ENCODE results near the gene PNRC2. TPM values are rescaled to one million over a fixed set of nuclear protein-coding genes. Genes with fewer than 3 reads are reported as not detected.

PNRC2 gene
- total and polyA plus RNA-seq, 10 of the 15 experiments (the other 5 are each of a cell fraction or from before 2014, with no cell fraction given): 106 to 205 (median 163) TPM

GRCh38 chr1:23922321-23922943 lies 37.2 kb upstream of the PNRC2 start:
- no peaks in the 10 kb centered on the region for H4K20me1 ChIP-seq (ENCODE audit: control insufficient read depth, insufficient read depth)

More at GRCh38 chr1:23922321-23922943, 37.2 kb upstream of the PNRC2 start:
- ChIA-PET POLR2A (no interaction called here), RAD21 (ENCODE audit: unreplicated experiment) (interaction anchor here (0.7 to 2.7 kb wide), 2 partner anchors 112 to 150 kb away, joined by 3 to 6 read pairs; no protein-coding TSS in a partner anchor), CTCF (no interaction called here), SMC1A (ENCODE audit: uncharacterized antibody, unreplicated experiment) (no interaction called here)
- intact Hi-C loops (cut with micrococcal nuclease; ENCODE audit: unreplicated experiment) (no loop called here), in situ Hi-C loops (cut with MboI) (no loop called here)
- TF ChIP-seq WRNIP1 (IDR thresholded peaks at IDR 0.05; ENCODE audit: borderline replicate concordance, low read depth, low read length) (no peak), IRF4 (IDR thresholded peaks at IDR 0.05; ENCODE audit: low read depth, low read length) (no peak), ZBTB4 (CRISPR knock-in tag; IDR thresholded peaks at IDR 0.05) (no peak), GATAD2B (conservative IDR thresholded peaks at IDR 0.05; ENCODE audit: low read depth) (no peak), RB1 (IDR thresholded peaks at IDR 0.05; ENCODE audit: borderline replicate concordance) (no peak), SP1 (IDR thresholded peaks at IDR 0.05; ENCODE audit: low read depth, low read length) (no peak), DPF2 (IDR thresholded peaks at IDR 0.05) (no peak), PAX8 (IDR thresholded peaks at IDR 0.05) (no peak), SIX5 (IDR thresholded peaks at IDR 0.05; ENCODE audit: low read depth, low read length, severe bottlenecking) (no peak), JUND (IDR thresholded peaks at IDR 0.05; ENCODE audit: low read depth, low read length) (no peak), STAT3 (IDR thresholded peaks at IDR 0.05; ENCODE audit: low read depth, low read length) (no peak), HSF1 (IDR thresholded peaks at IDR 0.05; ENCODE audit: low read depth, low read length) (no peak), NFXL1 (IDR thresholded peaks at IDR 0.05; ENCODE audit: borderline replicate concordance) (no peak), KLF5 (IDR thresholded peaks at IDR 0.05; ENCODE audit: partially characterized antibody) (no peak), CEBPB (IDR thresholded peaks at IDR 0.05; ENCODE audit: borderline replicate concordance in 1 of 2, low read depth in 2 of 2, low read length in 2 of 2) (no peak), YY1 (IDR thresholded peaks at IDR 0.05; ENCODE audit: low read depth, low read length) (no peak)
- no peak overlapping the region for H2AFZ ChIP-seq (ENCODE audit: control insufficient read depth, low read depth, low read length)
- no peak for DNase-seq (ENCODE audit: low read depth, low spot score)
- FAIRE-seq: no peak
- no peak overlapping the region for H3K4me3 ChIP-seq
- H3K27me3 ChIP-seq (replicated peaks in 1 of 2; ENCODE audit: control insufficient read depth in 2 of 2, insufficient read depth in 2 of 2, low read length in 1 of 2): no peaks in the 10 kb centered on the region
- no TSS peak for BruUV-seq (replicated peaks)
- no peak for ATAC-seq
- no peak overlapping the region for H3K4me2 ChIP-seq (ENCODE audit: control insufficient read depth, insufficient read depth)
- H3K9ac ChIP-seq (ENCODE audit: control insufficient read depth, insufficient read depth, low read length): no peak overlapping the region
- H3K4me1 ChIP-seq (ENCODE audit: control insufficient read depth, insufficient read depth, low read length): no peaks in the 10 kb centered on the region; the same call in 1 of the 2 replicates
- H3K9me3 ChIP-seq (replicated peaks; ENCODE audit: control insufficient read depth, insufficient read depth, low read length): no peaks in the 10 kb centered on the region
- 97% methylated on average over 8 of the region's 8 CpGs for WGBS (ENCODE audit: insufficient coverage, insufficient replicate concordance, low lambda C conversion rate, missing lambda C conversion rate)
- no peak overlapping the region for H3K27ac ChIP-seq (ENCODE audit: control insufficient read depth, insufficient read depth)
- no peaks in the 10 kb centered on the region for H3K79me2 ChIP-seq (ENCODE audit: control insufficient read depth, insufficient read depth, low read length)
- H3K36me3 ChIP-seq (ENCODE audit: control insufficient read depth in 2 of 2, insufficient read depth in 2 of 2, low read length in 1 of 2): no peaks in the 10 kb centered on the region
